Stimulated activated CD8-positive, alpha-beta memory T cell treated with anti-CD3 and anti-CD28 coated beads, Interleukin-12 subunit alpha, Interleukin-12 subunit beta, amount 100 ng/mL, for 4 hours (primary cell): Measurements from ENCODE around the gene LRRC75A.
"Not testable (repeated sequence)": the region's sequence is repeated elsewhere in the genome, so short reads cannot be mapped to it uniquely, and the experiment has no call there.

ENCODE experiments used
- DNase-seq: peaks from one replicate; pipeline ENCODE4 v3.0.0-alpha.2; 2020; ENCODE audit warnings: low read depth

The LRRC75A gene

GRCh38 chr17:16491703-16492612, at the start of gene LRRC75A:
Gene LRRC75A, minus strand, starts transcription at chr17:16492193. Its CDS starts 203 bp downstream, at chr17:16491990.
- DNase-seq: peak; percentile 51

GRCh38 chr17:16537130-16537458, 45.1 kb upstream of the LRRC75A start:
- DNase-seq: no peak

GRCh38 chr17:16534236-16534635, 42.2 kb upstream of the LRRC75A start:
- no peak for DNase-seq

GRCh38 chr17:16529906-16530305, 37.9 kb upstream of the LRRC75A start:
- DNase-seq: no peak

GRCh38 chr17:16527298-16527697, 35.3 kb upstream of the LRRC75A start:
- DNase-seq: no peak

- DNase-seq: not testable (repeated sequence)
These were observed 33.6 kb upstream of the LRRC75A start for GRCh38 chr17:16525556-16525955.

- DNase-seq: peak; percentile 21
These were observed 29.2 kb upstream of the LRRC75A start for GRCh38 chr17:16521070-16521727.

- no peak for DNase-seq
These were observed 27.0 kb upstream of the LRRC75A start for GRCh38 chr17:16519021-16519420.

GRCh38 chr17:16517477-16517876, 25.5 kb upstream of the LRRC75A start:
- DNase-seq: no peak

- no peak for DNase-seq
These were observed 24.6 kb upstream of the LRRC75A start for GRCh38 chr17:16516594-16517051.

GRCh38 chr17:16515933-16516332, 23.9 kb upstream of the LRRC75A start:
- DNase-seq: no peak

- no peak for DNase-seq
These were observed 21.9 kb upstream of the LRRC75A start for GRCh38 chr17:16513873-16514272.

GRCh38 chr17:16512011-16512410, 20.0 kb upstream of the LRRC75A start:
- no peak for DNase-seq

GRCh38 chr17:16511593-16511992, 19.6 kb upstream of the LRRC75A start:
- no peak for DNase-seq

GRCh38 chr17:16507918-16508533, 16.0 kb upstream of the LRRC75A start:
- no peak for DNase-seq

- DNase-seq: no peak
These were observed 14.2 kb upstream of the LRRC75A start for GRCh38 chr17:16506188-16506587.

GRCh38 chr17:16504984-16505383, 13.0 kb upstream of the LRRC75A start:
- DNase-seq: no peak

GRCh38 chr17:16496820-16497489, 5.0 kb upstream of the LRRC75A start:
- DNase-seq: no peak

- DNase-seq: no peak
These were observed 4.2 kb upstream of the LRRC75A start for GRCh38 chr17:16495980-16496819.

GRCh38 chr17:16495561-16495960, 3.6 kb upstream of the LRRC75A start:
- DNase-seq: no peak

GRCh38 chr17:16494059-16494458, 2.1 kb upstream of the LRRC75A start:
- no peak for DNase-seq
